Hippocampal formation (tissue), 2 donors: ENCODE results near the gene SOX6.

ENCODE experiments used
- DNase-seq, 2 donors: peaks; one replicate each; lab custom pipeline; 2025; lab: John Stamatoyannopoulos, UW

The SOX6 gene

GRCh38 chr11:16318320-16318719 lies 38.0 kb downstream of the SOX6 start:
- no peak for DNase-seq

GRCh38 chr11:16317712-16318111 lies 38.6 kb downstream of the SOX6 start:
- DNase-seq, result no peak

GRCh38 chr11:16313846-16314245 lies 42.5 kb downstream of the SOX6 start:
- no peak for DNase-seq

- DNase-seq, result no peak
These were observed 44.0 kb downstream of the SOX6 start for GRCh38 chr11:16312233-16312765.

GRCh38 chr11:16311831-16312230 lies 44.5 kb downstream of the SOX6 start:
- no peak for DNase-seq

DNA sequence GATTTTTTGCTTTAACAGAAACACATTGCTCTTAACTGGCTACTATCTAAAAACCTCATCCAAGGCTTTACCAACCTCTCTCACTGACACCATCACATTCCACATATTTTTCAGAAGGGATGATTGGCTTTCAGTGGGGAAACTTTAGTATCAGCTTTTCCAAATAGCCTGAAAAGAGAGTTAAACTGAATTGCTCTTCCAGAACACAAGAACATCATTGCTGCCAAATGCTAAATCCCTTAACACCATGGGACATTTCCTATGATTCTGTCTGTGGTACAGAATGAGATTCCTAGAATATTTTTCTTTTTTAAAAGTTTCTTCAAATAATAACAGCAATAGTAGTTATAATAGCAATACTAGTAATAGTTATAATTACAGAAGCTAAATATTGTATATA lies 45.4 kb downstream of the SOX6 start:
- DNase-seq, result no peak

- no peak for DNase-seq
These were observed 47.1 kb downstream of the SOX6 start for GRCh38 chr11:16309226-16309625.

DNA sequence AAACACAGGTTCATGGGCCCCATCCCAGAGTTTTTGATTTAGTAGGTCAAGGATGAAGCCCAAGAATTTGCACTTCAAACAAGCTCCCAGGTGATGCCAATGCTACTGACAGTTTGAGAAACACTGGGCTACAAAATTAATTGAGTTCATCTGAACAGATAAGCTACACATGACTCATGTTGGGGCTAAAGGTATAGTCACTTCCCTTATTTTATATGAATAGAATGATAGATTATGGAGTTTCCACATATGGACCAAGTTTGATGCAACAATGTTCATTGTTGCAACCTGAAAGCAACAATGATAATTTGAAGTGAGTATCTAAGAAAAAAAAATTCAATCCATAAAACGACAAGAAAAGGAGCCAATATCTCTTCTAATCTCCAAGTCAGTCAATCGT lies 54.9 kb downstream of the SOX6 start:
- no peak for DNase-seq

DNA sequence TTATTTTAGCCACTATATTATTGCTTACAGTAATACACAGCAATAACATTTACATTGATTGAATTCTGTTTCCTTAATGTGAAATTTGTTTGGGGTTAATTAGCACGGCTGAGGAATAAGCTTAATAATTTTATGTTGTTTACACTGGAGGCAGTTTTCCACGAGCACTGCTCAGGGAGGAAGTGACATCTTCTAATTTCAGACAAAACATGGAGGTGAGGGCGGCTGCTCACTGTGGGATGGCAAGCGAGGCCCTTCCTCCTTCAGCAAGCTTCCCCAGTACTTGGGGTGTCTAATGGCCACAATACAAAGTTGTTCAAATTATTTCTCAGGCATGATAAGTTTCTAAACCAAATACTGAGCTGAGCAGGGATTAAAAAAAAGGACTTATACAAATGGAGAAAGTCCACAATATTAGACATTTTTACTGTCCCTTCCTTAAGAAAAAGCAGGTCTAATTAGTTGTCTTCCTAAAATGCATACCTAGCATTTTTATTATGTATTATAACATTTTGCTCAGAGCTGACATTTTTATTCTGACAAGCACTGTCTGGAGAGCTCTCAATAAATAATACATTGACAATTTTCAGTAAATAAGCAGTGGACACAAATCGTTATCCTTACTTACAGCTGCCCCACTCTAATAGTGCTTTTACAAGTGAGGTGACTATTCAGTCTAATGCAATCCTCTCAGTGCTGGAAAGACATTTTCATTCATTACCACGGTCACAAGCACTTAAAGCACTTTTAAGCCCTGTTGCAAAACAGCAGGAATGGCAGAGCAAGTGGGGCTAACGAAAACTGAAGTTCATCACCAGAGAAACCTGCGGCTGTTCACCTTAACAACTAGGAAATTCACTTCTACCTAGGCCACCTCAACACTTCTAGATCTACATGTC lies 56.2 kb downstream of the SOX6 start:
- no peak for DNase-seq

DNA sequence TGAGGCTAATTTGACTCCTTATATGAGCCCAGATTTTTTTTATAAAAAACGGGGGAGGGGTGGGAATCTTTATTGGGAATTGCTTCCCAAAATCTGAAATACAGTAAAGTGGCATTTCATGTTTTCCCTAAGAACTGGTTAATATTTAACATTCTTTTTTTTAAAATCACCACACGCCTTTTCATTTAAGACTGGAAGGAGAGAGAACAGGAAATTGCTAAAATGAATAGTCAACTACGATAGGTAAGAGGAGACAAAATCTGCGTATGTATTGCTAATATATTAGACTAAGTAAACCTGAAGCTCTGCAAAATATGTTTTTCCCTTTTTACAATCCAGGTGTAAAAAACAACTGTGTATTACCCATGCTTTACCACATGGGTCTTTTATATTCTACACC lies 57.0 kb downstream of the SOX6 start:
- DNase-seq, result no peak

DNA sequence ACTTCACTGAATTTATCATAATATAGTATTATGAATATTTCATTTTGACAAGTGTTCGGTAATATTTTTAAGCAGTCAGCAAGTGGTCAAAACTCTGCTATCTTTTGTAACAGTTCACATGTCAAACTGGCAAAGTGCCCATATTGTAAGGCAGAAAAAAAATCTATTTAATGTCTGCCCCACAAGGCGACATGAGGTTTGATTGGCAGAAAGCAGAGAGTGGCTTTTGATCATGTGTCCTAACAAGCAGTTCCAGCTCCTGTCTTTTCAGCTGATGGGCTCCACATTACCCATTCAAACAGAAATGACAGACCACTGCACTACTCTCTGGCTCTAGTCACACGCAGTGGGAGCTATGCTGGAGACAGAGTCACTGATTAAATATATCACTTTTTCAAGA lies 59.0 kb downstream of the SOX6 start:
- no peak for DNase-seq

DNA sequence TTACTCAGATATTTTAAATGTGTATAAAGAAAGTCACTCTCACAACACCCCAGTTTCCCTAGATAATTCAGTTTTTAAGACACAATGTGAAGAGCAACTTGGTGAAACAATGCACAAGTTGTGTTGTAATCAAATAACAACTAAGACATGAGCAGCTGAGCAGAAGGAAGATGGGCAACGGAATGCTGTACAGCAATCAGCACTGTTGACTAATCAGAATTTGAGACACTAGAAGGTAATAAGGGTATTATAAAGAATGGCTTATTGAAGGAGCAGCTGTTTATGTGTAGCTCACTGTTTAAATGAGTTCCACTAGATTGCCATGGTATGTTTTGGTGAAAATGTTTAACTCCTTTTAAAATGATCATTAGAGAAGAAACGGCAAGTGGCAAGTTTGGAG lies 60.1 kb downstream of the SOX6 start:
- DNase-seq, result no peak

DNA sequence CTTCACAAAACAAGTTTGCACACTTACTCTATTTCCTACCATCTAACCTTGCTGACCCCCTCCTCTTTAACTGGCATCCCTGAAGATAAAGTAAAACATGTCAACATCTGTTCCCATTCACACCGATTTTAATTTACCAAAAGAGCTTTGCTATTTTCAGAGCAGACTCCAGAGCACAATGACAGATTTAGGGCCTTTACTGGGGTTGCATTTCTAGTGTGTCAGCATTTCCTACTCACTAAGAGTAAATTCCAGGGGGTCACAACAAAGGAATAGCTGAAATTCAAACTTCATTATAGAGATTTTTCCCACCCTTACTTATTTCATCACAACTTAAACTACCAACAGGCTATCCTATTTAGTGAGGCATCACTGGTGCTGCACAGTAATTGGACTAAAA lies 60.8 kb downstream of the SOX6 start:
- no peak for DNase-seq

DNA sequence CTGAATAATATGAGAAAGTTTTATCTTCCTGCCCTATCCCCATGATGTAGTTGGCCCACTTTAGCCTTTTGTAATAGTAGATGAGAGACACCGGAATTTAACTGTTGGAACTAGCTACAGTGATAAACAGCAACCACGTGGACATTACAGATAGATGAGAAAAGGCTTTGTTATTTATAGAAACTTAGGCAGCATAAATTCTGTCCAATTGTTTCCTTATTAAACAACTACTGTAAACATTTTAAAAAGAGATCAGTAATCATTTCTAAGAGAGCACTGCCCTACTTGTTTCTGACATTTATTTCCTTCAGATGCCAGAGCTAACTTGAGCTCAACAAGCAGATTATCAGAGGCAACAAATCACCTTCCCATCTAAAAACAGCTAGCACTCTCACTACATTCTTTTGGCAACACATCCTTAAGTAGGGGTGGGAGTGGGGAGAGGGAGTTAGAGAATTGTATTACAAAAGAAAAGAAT lies 63.1 kb downstream of the SOX6 start:
- DNase-seq, result no peak

GRCh38 chr11:16292167-16292859 lies 64.0 kb downstream of the SOX6 start:
- no peak for DNase-seq

GRCh38 chr11:16291729-16292128 lies 64.6 kb downstream of the SOX6 start:
- DNase-seq, result no peak

GRCh38 chr11:16289541-16289940 lies 66.8 kb downstream of the SOX6 start:
- DNase-seq, result no peak

- DNase-seq, result no peak
These were observed 68.6 kb downstream of the SOX6 start for GRCh38 chr11:16287630-16288280.

GRCh38 chr11:16286095-16286494 lies 70.3 kb downstream of the SOX6 start:
- DNase-seq, result no peak

DNA sequence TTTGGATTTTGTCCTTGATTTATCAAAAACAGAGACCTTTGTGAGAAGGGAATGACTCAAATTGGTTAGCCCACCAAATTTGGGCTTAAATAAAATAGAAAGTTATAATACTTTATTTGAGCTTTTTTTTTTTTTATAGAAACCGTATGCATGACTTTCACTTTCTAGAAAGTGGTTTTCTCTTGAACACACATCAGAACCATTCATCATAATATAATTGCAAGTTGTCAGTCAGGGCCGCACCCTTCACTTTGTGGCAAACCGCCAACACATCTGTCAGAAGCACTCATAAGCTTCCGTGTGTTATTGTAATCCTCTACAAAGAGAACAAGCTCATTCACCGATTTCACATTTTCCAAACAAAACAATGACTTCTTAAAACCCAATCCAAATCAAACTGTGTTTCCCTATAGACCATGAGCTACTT lies 76.1 kb downstream of the SOX6 start:
- DNase-seq, result no peak

DNA sequence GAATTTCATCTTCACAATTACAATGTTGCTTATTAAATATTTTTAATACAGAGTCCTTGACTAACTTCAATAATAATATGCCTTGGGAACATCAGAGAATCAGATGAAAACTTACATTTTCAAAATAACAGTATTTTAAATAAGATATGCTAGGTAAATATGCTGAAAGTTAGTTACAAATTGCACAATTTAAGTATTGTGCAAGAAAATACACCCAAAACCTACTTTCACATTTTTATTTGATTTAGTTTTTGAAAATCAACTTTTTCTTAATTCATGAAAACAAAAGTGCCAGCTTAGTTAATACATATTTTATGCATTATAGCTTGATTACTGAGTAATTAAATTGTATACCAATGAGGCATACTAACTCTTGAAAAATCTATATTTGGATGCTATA lies 76.8 kb downstream of the SOX6 start:
- no peak for DNase-seq

DNA sequence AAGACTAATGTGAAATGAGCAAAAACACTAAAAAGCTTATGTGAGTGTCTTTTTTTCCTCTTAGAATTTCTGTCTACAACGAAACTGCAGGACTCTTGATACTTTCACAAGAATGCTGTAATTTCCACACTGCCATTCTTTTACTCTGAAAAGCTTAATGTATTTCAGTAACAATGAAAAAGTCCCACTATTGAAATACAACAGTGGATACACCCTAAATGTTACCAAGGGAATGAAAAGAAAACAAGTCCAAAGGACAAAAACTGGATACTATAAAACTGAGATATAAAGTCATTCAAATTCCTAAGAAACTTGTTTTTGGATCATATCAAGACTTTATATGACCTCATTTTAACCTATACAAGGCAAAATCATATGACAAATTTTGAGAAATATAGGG lies 77.4 kb downstream of the SOX6 start:
- DNase-seq, result no peak
